Measurements from ENCODE around the gene NOTUM. TPM values are rescaled to one million over a fixed set of nuclear protein-coding genes. Genes with fewer than 3 reads are reported as not detected.

Gene NOTUM
- total RNA-seq, 4 donors from 2014 or later: not detected

DNA sequence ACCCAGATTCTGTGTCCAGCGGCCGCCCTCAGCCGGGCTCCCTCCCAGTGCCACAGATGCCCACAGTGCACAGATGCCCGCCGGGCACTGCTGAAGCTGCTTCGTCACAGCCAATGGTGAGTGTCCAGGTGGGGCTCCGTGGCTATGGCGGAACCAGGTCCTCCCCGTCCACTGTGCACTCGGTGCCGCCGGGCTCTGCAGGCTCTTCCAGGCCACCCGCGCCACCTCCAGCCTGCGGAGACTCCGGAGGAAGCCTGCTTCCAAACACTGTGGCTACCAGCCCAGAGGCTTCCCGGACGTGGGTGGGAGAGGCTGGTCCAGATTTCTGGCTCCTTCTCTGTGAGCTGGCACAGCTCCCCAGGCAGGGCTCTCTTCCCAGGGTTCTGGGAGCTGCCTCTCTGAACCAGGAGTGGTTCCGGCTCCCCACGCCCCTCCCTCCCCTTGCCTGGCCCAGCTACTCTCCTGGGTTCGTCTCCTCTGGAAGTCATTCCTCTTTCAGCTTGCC is 21.1 kb downstream of the NOTUM start:
- TF ChIP-seq, protein P1, sequence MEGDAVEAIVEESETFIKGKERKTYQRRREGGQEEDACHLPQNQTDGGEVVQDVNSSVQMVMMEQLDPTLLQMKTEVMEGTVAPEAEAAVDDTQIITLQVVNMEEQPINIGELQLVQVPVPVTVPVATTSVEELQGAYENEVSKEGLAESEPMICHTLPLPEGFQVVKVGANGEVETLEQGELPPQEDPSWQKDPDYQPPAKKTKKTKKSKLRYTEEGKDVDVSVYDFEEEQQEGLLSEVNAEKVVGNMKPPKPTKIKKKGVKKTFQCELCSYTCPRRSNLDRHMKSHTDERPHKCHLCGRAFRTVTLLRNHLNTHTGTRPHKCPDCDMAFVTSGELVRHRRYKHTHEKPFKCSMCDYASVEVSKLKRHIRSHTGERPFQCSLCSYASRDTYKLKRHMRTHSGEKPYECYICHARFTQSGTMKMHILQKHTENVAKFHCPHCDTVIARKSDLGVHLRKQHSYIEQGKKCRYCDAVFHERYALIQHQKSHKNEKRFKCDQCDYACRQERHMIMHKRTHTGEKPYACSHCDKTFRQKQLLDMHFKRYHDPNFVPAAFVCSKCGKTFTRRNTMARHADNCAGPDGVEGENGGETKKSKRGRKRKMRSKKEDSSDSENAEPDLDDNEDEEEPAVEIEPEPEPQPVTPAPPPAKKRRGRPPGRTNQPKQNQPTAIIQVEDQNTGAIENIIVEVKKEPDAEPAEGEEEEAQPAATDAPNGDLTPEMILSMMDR (IDR thresholded peaks at IDR 0.05; ENCODE audit: low read depth): no peak

DNA sequence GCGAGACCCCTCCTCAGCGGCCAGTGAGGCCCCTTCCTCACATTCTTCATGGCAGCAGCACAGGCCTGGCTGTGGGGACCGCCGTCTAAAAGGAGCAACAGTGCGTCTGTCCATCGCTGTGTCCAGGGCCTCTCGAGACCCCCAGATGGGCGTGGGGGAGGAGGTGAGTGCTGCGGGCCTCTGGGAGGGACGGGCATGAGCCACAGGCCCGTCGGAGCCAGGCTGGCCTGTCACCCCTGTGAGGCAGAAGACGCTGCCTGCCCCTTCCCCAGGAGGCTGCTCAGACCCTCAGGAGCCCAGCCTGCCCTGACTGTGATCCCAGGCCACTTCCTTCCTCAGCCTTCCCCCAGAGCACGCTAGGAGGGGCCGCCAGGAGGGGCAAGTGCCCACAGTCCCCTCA is 21.8 kb downstream of the NOTUM start:
- TF ChIP-seq, protein P1 (IDR thresholded peaks at IDR 0.05; ENCODE audit: low read depth): no peak

DNA sequence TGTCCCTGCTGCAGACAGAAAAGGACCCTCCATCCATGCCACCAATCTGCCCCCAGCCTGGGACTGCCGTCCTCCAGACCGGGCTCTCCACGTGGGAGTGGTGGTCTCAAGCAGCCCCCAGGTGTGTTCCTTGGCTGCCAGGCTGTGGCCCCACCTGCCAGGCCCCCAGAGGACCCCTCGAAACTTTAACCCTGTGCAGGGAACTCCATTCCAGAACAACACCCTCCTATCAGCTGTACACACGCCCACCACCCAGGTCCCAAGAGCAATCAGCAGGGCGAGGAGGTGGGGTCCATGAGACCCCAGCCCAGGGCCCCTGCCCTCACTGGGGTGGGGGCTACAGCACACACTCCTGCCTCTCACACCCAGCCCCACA is 25.3 kb downstream of the NOTUM start:
- TF ChIP-seq, protein P1 (IDR thresholded peaks at IDR 0.05; ENCODE audit: low read depth): no peak

DNA sequence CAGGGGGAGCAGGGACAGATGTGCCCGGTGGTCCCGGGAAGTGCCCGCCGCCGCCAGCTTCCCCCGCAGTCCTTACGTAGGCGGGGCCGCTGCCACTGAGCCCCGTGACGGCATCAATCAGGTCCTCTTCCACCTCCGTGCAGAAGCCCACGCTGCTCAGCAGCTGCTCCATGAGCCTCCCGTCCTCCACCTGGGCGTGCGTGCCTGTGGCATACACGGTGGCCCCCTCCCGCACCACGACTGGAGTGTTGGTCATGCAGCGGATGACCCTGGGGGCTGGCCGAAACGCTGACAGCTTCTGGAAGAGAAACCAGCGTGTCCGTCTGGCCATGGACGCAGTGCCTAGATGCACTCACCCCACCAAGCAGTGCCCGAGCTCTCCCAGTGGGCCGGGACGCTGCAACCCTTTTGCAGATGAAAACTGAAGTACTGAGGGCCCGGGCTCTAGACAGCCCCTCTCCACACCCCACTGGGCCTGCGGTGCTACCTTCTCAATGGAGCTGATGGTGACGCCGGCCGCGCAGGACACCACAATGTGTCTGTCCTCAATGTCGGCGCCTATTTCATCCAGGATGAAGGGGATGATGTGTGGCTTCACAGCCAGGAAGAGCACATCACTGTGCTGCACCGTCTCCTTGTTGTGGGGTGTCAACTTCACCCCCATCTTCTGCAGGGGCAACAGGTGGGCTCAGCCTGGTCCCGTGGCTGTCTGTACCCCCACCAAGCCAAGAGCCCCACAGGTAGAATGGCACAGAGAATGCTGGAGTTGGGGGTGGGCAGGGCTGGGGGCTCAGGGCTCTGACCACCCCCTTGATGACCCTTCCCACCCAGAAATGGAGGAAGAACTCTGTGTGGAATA is 25.9 kb downstream of the NOTUM start:
- TF ChIP-seq, protein P1 (IDR thresholded peaks at IDR 0.05; ENCODE audit: low read depth): no peak

DNA sequence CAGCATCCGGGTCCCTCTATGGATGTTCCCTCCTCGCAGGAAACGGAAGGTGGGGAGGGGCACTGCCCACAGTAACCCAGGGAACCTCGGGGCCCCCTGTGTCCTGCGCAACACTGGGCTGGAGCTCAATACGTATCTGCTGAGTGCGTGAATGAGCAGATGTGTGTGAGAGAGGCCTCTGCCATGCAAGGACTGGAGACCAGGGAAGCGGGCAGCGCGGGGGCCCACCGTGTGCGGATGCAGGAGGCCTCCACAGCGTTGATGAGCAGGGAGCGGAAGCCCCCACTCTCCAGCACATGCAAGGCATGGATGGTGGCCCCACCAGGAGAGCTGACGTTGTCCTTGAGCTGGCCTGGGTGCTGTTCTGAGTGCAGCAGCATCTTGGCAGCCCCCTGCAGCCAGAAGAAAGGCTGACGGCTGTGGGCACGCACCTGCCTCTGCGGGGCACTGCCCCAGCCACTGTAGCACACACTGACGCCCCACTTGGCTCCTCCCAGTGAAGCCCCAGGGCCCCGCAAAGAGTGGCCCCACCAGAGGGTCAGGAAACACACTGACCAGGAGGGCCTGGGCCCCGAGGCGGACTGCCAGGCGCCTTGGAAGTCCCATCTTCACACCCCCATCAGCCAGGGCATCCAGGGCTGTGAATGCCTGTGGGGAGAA is 26.8 kb downstream of the NOTUM start:
- TF ChIP-seq, protein P1 (IDR thresholded peaks at IDR 0.05; ENCODE audit: low read depth): no peak

DNA sequence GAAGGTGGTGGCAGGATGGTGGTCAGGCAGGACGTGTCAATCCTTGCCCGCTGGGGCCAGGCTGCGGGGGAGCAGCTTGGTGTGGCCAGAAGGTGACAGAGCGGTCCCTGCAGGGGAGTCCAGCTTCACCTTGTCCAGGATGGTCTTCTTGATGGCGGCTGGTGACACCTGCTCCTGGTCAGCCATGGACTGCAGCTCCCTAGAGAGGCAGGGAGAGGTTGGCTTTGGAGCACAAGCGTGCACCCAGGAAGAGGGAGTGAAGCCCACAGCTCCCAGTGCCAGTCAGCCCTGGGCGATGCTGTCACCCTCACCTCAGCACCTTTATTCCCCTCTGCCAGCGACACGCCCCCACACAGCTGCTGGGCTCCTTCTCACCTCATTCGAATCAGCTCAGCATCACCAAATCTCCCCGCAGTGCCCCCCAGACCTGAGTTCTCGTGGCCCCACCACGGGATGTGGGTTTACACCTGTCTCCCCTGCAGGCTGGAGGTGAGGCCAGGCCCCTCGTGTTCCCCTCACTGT is 27.7 kb downstream of the NOTUM start:
- TF ChIP-seq, protein P1 (IDR thresholded peaks at IDR 0.05; ENCODE audit: low read depth): no peak
